ENCODE data around the gene TNFRSF25. TPM values are rescaled to one million over a fixed set of nuclear protein-coding genes. Genes with fewer than 3 reads are reported as not detected.

Gene TNFRSF25
- total RNA-seq, 6 experiments from 2014 or later: 1.8 to 3.2 (median 2.7) TPM

GRCh38 chr1:6505367-6506209, 39.6 kb upstream of the TNFRSF25 start:
- Mint-ChIP-seq H3K9me3 (no peaks in the 10 kb centered on the region), H3K4me1 (ENCODE audit: low read depth) (no peaks in the 10 kb centered on the region)
- no peak for DNase-seq

GRCh38 chr1:6504887-6505286, 38.9 kb upstream of the TNFRSF25 start:
- no peaks in the 10 kb centered on the region for H3K4me1 Mint-ChIP-seq (ENCODE audit: low read depth)
- DNase-seq: no peak
- H3K9me3 Mint-ChIP-seq: no peaks in the 10 kb centered on the region
- H3K4me3 Mint-ChIP-seq: no peak overlapping the region
- H3K27ac Mint-ChIP-seq: no peak overlapping the region
- TF ChIP-seq CTCF (IDR thresholded peaks at IDR 0.05): no peak
- H3K27me3 Mint-ChIP-seq (ENCODE audit: insufficient read depth): peaks cover 12% of the 10 kb centered on the region
- no peaks in the 10 kb centered on the region for H3K36me3 Mint-ChIP-seq (ENCODE audit: low read depth)

More at GRCh38 chr1:6505367-6506209, 39.6 kb upstream of the TNFRSF25 start:
- H3K27me3 Mint-ChIP-seq (ENCODE audit: insufficient read depth): peaks cover 12% of the 10 kb centered on the region
- no peak for TF ChIP-seq CTCF (IDR thresholded peaks at IDR 0.05)
- no peaks in the 10 kb centered on the region for H3K36me3 Mint-ChIP-seq (ENCODE audit: low read depth)
- no peak overlapping the region for H3K4me3 Mint-ChIP-seq
- no peak overlapping the region for H3K27ac Mint-ChIP-seq

GRCh38 chr1:6503884-6504602, 38.1 kb upstream of the TNFRSF25 start:
- Mint-ChIP-seq H3K9me3 (no peaks in the 10 kb centered on the region), H3K27me3 (ENCODE audit: insufficient read depth) (peaks cover 12% of the 10 kb centered on the region), H3K36me3 (ENCODE audit: low read depth) (no peaks in the 10 kb centered on the region), H3K4me3 (no peak overlapping the region), H3K4me1 (ENCODE audit: low read depth) (no peaks in the 10 kb centered on the region), H3K27ac (no peak overlapping the region)
- TF ChIP-seq CTCF (IDR thresholded peaks at IDR 0.05): no peak
- DNase-seq: no peak

- H3K4me1 Mint-ChIP-seq (ENCODE audit: low read depth): peaks cover 6% of the 10 kb centered on the region; the same call in 1 of the 2 replicates
- no peaks in the 10 kb centered on the region for H3K9me3 Mint-ChIP-seq
- H3K36me3 Mint-ChIP-seq (ENCODE audit: low read depth): no peaks in the 10 kb centered on the region
- no peak for DNase-seq
- peaks cover 12% of the 10 kb centered on the region for H3K27me3 Mint-ChIP-seq (ENCODE audit: insufficient read depth)
- no peak overlapping the region for H3K27ac Mint-ChIP-seq
- H3K4me3 Mint-ChIP-seq: no peak overlapping the region
- no peak for TF ChIP-seq CTCF (IDR thresholded peaks at IDR 0.05)
Observed at GRCh38 chr1:6502000-6502891, 36.3 kb upstream of the TNFRSF25 start.

- Mint-ChIP-seq H3K9me3 (no peaks in the 10 kb centered on the region), H3K27ac (no peak overlapping the region), H3K36me3 (ENCODE audit: low read depth) (no peaks in the 10 kb centered on the region), H3K4me3 (no peak overlapping the region), H3K27me3 (ENCODE audit: insufficient read depth) (peaks cover 6% of the 10 kb centered on the region), H3K4me1 (ENCODE audit: low read depth) (peaks cover 6% of the 10 kb centered on the region; the same call in 1 of the 2 replicates)
- no peak for TF ChIP-seq CTCF (IDR thresholded peaks at IDR 0.05)
- no peak for DNase-seq
Observed at GRCh38 chr1:6501279-6501813, 35.4 kb upstream of the TNFRSF25 start.

Measured in HFFc6 (cell line).